Adrenal gland (tissue), 12 donors: ENCODE data around the gene NDUFS6. TPM values are rescaled to one million over a fixed set of nuclear protein-coding genes. Genes with fewer than 3 reads are reported as not detected.

Experiments
- DNase-seq, 7 donors: peaks; one replicate each; pipeline ENCODE4 v3.0.0-alpha.2; 2019 to 2020
- H3K27ac ChIP-seq, 5 donors: fragments of 200-600 bp; sonication (generic) in 4 of 5; 1 replicate in 3 of 5; 2 replicates in 2 of 5; pipeline versions ENCODE4 v1.5.1 to v1.8.0; 2016 to 2020; ENCODE audit warnings: mild to moderate bottlenecking in 1 of 5
- H3K27me3 ChIP-seq: fragments of 200-600 bp; 2 replicates; pipeline ENCODE4 v1.8.0; 2021
- H3K36me3 ChIP-seq, 2 donors: fragments of 200-600 bp; replicated peaks in 1 of 2; 1 replicate in 1 of 2; 2 replicates in 1 of 2; pipeline versions ENCODE4 v1.5.1 to v1.8.0; 2018 to 2022
- H3K4me1 ChIP-seq, 2 donors: fragments of 200-600 bp; replicated peaks in 1 of 2; 1 replicate in 1 of 2; 2 replicates in 1 of 2; pipeline versions ENCODE4 v1.5.1 to v1.8.0; 2018 to 2021
- H3K4me3 ChIP-seq, 4 donors: fragments of 200-600 bp; sonication (generic) in 3 of 4; one replicate each; pipeline ENCODE4 v1.5.1; 2016 to 2018
- H3K9me3 ChIP-seq, 3 donors: fragments of 200-600 bp; sonication (generic) in 1 of 3; replicated peaks in 1 of 3; 1 replicate in 2 of 3; 2 replicates in 1 of 3; pipeline versions ENCODE4 v1.5.1 to v1.8.0; 2016 to 2021
- POLR2A ChIP-seq, 2 donors: fragments of 450-650 bp; IDR thresholded peaks; one replicate each; pipeline ENCODE4 v1.6.1; 2017; ENCODE audit warnings: antibody characterized with exemption in 2 of 2, mild to moderate bottlenecking in 2 of 2, moderate library complexity in 1 of 2
- WGBS, 4 donors: extraction: QIAGEN DNeasy Blood & Tissue Kit in 2 of 4; methylation state at CpG; one replicate each; pipeline versions ENCODE4 v1.1.5 to v1.1.7; 2013 to 2017; 5-methylcytosine and 5-hydroxymethylcytosine counted together
- intact Hi-C, 2 donors: fragments of 100-400 bp; cut with DNase I; formaldehyde crosslinking; loops; one replicate each; pipeline versions ENCODE4 v1.14.1 to v1.15.0; 2022 to 2023
- polyA plus RNA-seq, 3 donors: library from polyadenylated mRNA; stranded (reverse); fragments of 200-250 nt in 2 of 3; fragments of 350-450 nt in 1 of 3; fragmentation: Illumina TruSeq in 1 of 3; extraction: RNeasy Lipid Tissue Mini Kit (QIAGEN cat#74804) in 1 of 3; gene quantifications; one replicate each; pipeline ENCODE4 v1.2.3, GENCODE V29; 2013 to 2014
- total RNA-seq, 9 donors: library from RNA; depleted of rRNA in 4 of 9; stranded (reverse); fragments of >200 nt in 4 of 9; fragments of 120-200 nt in 1 of 9; fragmentation: NEBNext Ultra II Directional in 1 of 9; extraction: Animal tissue kit (Norgen Biotek cat#: 25700) in 1 of 9; gene quantifications; one replicate each; pipeline versions ENCODE4 v1.1.0 to v1.2.4, GENCODE V29; 2013 to 2023
- TF ChIP-seq, protein P1 (sequence below), 6 experiments: fragments of 450-650 bp in 4 of 6; fragments of 200-600 bp in 2 of 6; sonication (generic) in 1 of 6; IDR thresholded peaks; 1 replicate in 5 of 6; 2 replicates in 1 of 6; pipeline versions ENCODE4 v1.5.1 to v1.8.0; 2016 to 2021; ENCODE audit warnings: antibody characterized with exemption in 6 of 6, mild to moderate bottlenecking in 2 of 6, moderate library complexity in 1 of 6
- donor health status: healthy with polysubstance abuse.
- donor health status: Bipolar disorder and iron deficiency.
- donor health status: DM: yes; HTN: yes; CAD: no.
- donor health status: DM: no; HTN: no; CAD: no.
- donor health status: DM: no; HTN: no; CAD: no.
- donor health status: DM: yes; HTN: yes; CAD: no.

Gene NDUFS6
- total and polyA plus RNA-seq, 12 donors = 23.3 to 75.8 (median 37.9) TPM

DNA sequence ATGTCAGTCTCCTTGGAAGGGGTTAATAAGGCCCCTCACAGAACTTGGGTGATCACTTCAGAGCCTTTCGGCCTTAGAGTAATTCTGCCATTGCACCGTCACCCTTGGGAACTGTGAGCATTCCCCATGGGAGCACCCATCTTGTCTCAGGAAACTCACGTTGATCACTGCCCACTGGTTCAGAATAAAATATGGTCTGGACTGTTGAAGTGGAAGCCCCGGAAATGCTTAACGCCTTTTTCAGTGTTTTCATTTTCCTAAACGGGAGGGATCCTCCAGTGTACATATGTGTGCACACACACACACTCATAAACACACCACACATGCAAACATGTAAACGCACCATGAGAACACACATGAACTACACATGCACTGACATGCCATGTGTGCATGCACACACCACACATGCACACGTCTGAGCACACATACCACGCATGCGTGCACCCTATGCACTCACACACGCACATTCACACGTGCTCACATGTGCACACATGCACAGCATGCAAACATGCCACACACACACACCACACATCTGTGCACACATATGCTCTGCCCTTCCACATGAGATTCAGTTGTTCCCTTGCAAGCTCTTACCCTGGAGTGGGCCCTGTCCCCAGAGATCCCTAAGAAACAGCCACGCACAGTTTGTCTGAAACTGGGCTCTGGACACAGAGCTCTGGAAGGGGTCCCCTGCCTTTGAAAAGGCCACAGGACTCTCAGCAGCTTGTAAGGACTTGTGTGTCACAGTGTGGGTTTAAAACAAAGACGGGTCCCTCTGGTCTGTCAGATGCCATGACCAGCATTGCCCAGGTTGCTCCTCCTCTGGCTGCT is 18.6 kb upstream of the NDUFS6 start:
- Histone ChIP-seq H3K4me1 (no peaks in the 10 kb centered on the region), H3K4me3 (no peak overlapping the region), H3K9me3 (no peaks in the 10 kb centered on the region), H3K27me3 (peaks cover 3% of the 10 kb centered on the region), H3K27ac (no peak overlapping the region), H3K36me3 (no peaks in the 10 kb centered on the region)
- intact Hi-C loops = no loop called here
- no peak for DNase-seq
- TF ChIP-seq, protein P1, sequence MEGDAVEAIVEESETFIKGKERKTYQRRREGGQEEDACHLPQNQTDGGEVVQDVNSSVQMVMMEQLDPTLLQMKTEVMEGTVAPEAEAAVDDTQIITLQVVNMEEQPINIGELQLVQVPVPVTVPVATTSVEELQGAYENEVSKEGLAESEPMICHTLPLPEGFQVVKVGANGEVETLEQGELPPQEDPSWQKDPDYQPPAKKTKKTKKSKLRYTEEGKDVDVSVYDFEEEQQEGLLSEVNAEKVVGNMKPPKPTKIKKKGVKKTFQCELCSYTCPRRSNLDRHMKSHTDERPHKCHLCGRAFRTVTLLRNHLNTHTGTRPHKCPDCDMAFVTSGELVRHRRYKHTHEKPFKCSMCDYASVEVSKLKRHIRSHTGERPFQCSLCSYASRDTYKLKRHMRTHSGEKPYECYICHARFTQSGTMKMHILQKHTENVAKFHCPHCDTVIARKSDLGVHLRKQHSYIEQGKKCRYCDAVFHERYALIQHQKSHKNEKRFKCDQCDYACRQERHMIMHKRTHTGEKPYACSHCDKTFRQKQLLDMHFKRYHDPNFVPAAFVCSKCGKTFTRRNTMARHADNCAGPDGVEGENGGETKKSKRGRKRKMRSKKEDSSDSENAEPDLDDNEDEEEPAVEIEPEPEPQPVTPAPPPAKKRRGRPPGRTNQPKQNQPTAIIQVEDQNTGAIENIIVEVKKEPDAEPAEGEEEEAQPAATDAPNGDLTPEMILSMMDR (IDR thresholded peaks at IDR 0.05) = no peak
- no peak for TF ChIP-seq POLR2A (IDR thresholded peaks at IDR 0.05)
- 54 to 67% (median 60%) methylated on average over 12 to 14 of the region's 14 CpGs for WGBS, 4 donors

DNA sequence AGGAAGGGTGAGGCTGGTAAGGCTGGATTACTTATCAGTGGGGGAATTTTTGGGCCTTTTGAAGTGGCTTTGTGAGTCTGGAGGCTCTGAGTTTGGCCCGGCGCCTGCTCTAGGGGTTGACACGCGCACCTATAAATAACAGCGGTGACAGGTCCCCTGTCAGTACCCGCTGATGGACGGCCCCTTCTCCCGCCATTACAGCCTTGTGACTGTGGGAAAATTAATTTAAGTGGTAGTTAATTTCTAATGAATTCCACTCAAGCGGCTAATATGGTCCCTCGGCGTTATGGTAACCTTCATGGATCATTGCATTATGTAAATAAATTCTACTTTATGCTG is 18.0 kb upstream of the NDUFS6 start:
- H3K9me3 ChIP-seq = no peaks in the 10 kb centered on the region
- H3K27me3 ChIP-seq = peaks cover 3% of the 10 kb centered on the region
- intact Hi-C loops = no loop called here
- no peak for DNase-seq
- no peaks in the 10 kb centered on the region for H3K4me1 ChIP-seq
- no peak for TF ChIP-seq POLR2A (IDR thresholded peaks at IDR 0.05)
- TF ChIP-seq, protein P1 (IDR thresholded peaks at IDR 0.05) = no peak
- WGBS, 4 donors = 18 to 35% (median 22%) methylated on average over 11 of the region's 11 CpGs
- H3K4me3 ChIP-seq = no peak overlapping the region
- H3K27ac ChIP-seq = no peak overlapping the region
- H3K36me3 ChIP-seq = no peaks in the 10 kb centered on the region

DNA sequence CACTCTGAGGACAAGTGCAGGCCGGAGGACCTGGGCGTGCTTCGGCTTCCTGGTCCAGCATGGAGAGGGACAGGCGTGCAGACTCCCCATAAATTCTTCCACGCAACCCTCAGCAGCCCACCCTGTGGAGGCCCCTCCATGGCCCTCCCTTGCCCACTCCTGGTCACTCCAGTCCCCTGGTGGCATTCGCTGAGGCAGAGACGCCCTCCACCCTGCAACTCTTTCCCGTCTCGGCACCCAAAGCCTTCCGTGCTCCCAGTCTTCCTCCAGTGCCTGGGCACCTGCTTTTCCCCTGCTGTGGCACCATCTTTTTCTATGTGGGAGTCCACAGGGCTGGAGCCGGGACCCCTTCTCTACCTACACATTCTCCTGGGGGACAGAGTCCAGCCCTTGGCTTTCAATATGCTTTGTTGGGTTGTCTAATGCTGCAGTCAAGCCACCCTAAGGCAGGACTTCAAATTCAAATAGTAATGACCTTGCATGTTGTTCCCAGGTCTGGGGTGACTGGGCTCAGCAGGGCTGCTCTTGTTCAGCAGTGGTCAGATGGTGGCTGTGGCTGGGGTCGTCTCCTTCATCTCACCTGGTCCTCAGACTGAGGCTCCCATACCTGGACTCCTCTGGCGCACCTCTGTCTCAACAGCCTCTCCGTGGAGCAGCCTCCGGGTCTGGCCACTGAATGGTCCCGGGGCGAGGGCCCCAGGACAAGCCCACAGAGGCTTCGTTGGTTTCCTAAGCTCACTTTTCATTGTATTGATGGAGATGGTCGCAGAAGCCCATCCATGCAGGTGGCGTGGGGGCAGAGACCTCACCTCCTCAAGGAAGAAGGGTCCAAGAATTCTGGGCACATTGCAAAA is 16.8 kb upstream of the NDUFS6 start:
- Histone ChIP-seq H3K27me3 (peaks cover 3% of the 10 kb centered on the region), H3K4me1 (no peaks in the 10 kb centered on the region), H3K4me3 (no peak overlapping the region), H3K27ac (no peak overlapping the region), H3K36me3 (no peaks in the 10 kb centered on the region), H3K9me3 (no peaks in the 10 kb centered on the region)
- TF ChIP-seq POLR2A (IDR thresholded peaks at IDR 0.05) = no peak
- TF ChIP-seq, protein P1 (IDR thresholded peaks at IDR 0.05) = no peak
- WGBS, 4 donors = 80 to 88% (median 83%) methylated on average over 15 to 20 of the region's 20 CpGs
- intact Hi-C loops = no loop called here
- no peak for DNase-seq

DNA sequence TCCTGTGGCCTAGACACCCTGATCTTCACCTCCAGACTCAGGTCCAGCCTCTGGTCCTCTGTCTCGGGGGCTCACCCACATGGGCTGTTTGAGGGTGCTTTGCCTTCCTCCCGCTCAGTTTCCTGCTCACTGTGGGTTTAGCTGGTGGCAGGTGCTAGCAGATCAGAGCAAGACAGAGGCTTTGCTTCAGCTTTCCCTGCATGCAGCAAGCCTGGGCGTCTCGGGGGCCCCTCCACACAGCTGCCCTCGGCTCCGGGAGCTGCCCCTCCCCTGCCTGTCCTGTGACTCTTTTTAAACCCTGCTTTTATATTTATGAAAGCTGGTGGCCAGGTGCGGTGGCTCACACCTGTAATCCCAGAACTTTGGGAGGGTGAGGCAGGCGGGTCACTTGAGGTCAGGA is 16.1 kb upstream of the NDUFS6 start:
- Histone ChIP-seq H3K27me3 (peaks cover 3% of the 10 kb centered on the region), H3K4me3 (no peak overlapping the region), H3K27ac (no peak overlapping the region), H3K4me1 (no peaks in the 10 kb centered on the region), H3K9me3 (no peaks in the 10 kb centered on the region), H3K36me3 (no peaks in the 10 kb centered on the region)
- TF ChIP-seq, protein P1 (IDR thresholded peaks at IDR 0.05) = no peak
- no peak for TF ChIP-seq POLR2A (IDR thresholded peaks at IDR 0.05)
- no peak for DNase-seq
- intact Hi-C loops = no loop called here
- WGBS, 4 donors = 70 to 89% (median 82%) methylated on average over 3 to 8 of the region's 8 CpGs
